ENCODE results near the gene TRIP12. TPM values are rescaled to one million over a fixed set of nuclear protein-coding genes. Genes with fewer than 3 reads are reported as not detected.

The TRIP12 gene
- total RNA-seq, 1 donor, result 210 TPM

DNA sequence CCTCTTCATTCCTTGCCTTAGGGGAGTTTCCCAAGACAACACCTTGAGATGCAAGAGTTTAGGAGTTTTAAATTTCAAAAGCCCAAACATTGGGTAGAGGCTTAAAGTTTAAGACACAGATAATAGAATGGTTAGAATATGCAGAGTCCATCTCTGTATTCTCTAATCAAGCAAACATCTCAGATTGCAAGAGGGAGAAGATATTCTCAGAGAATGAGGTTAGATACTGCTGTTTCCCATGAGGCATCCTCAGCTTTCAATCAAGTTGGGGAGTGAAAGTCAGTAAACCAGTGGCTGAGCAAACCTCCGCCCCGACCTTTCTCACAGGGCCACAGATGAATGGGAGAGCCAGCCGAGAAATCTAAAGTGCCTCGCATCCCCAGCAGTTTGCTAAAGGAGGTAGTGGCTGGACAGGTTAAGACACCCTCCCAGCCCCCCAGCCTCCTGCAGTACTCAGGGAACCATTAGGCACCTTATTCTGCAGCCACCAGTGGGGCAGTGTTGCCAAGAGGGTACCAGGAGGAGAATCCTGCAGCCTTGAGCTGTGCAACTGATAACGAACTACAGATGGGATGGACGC, 30.5 kb upstream of the TRIP12 start:
- DNase-seq (ENCODE audit: low read depth), result no peak
- no peak overlapping the region for H3K4me3 ChIP-seq (ENCODE audit: low read depth, low read length)
- TF ChIP-seq, protein P1, sequence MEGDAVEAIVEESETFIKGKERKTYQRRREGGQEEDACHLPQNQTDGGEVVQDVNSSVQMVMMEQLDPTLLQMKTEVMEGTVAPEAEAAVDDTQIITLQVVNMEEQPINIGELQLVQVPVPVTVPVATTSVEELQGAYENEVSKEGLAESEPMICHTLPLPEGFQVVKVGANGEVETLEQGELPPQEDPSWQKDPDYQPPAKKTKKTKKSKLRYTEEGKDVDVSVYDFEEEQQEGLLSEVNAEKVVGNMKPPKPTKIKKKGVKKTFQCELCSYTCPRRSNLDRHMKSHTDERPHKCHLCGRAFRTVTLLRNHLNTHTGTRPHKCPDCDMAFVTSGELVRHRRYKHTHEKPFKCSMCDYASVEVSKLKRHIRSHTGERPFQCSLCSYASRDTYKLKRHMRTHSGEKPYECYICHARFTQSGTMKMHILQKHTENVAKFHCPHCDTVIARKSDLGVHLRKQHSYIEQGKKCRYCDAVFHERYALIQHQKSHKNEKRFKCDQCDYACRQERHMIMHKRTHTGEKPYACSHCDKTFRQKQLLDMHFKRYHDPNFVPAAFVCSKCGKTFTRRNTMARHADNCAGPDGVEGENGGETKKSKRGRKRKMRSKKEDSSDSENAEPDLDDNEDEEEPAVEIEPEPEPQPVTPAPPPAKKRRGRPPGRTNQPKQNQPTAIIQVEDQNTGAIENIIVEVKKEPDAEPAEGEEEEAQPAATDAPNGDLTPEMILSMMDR (IDR thresholded peaks at IDR 0.05; ENCODE audit: insufficient read depth, low read length), result no peak

DNA sequence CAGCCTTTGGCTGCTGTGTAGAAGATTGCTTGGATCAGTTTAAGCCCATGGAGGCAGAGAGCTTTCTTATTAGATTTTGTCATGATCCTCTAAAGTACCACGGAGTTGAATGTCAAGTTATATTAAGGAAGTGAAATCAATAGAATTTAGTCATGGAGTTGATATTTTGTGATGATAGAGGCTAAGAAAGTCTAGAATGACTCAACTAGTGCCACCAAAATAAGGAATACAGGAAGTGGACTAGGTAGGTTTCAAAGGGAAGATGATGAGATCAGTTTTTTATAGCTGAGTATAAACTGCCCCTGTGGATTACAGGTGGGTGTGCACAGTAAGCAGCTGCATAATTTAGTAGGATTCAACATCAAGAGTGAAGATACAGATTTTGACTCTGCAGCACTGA, 25.7 kb upstream of the TRIP12 start:
- H3K4me3 ChIP-seq (ENCODE audit: low read depth, low read length), result no peak overlapping the region
- TF ChIP-seq, protein P1 (IDR thresholded peaks at IDR 0.05; ENCODE audit: insufficient read depth, low read length), result no peak
- DNase-seq (ENCODE audit: low read depth), result no peak

DNA sequence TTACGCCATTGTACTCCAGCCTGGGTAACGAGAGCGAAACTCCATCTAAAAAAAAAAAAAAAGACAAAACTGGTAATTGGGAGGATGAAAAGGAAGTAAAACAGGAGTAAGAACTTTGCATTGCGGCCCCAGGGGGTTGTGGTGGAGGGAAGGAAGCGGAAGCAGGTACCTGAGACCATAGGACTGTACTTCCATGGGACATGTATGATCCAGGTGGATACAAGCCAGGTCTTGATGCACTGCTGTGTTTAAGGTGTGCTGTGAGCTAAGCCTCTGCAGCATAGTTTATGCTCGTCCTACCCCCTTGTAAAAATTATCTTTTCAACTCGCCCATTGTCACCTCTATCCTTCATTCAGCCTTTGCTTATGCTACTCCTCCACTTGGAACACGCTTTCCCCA, 24.2 kb upstream of the TRIP12 start:
- no peak overlapping the region for H3K4me3 ChIP-seq (ENCODE audit: low read depth, low read length)
- TF ChIP-seq, protein P1 (IDR thresholded peaks at IDR 0.05; ENCODE audit: insufficient read depth, low read length), result no peak
- no peak for DNase-seq (ENCODE audit: low read depth)

DNA sequence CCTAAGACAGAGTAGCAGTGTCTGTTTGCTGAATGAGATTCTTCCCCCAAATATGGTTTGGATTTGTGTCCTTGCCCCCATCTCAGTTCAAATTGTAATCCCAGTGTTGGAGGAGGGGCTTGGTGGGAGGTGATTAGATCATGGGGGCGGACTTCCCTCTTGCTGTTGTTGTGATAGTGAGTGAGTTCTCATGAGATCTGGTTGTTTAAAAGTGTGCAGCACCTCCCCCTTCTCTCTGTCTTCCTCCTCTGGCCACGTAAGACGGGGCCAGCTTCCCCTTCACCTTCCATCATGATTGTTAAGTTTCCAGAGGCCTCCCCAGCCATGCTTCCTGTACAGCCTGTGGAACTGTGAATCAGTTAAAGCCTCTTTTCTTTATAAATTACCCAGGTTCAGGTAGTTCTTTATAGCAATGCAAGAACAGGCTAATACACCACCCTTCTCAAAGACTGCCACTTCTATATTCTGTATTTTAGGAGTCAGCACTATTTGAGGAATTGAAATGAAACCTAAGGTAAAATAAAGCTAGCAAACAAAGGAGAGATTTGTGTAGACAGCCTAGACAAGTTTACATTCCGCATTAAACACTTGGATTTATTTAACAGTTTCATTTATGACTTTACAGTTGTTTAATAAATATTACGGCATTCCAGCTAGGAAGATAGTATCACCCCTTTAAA, 22.1 kb upstream of the TRIP12 start:
- no peak for DNase-seq (ENCODE audit: low read depth)
- TF ChIP-seq, protein P1 (IDR thresholded peaks at IDR 0.05; ENCODE audit: insufficient read depth, low read length), result no peak
- no peak overlapping the region for H3K4me3 ChIP-seq (ENCODE audit: low read depth, low read length)

DNA sequence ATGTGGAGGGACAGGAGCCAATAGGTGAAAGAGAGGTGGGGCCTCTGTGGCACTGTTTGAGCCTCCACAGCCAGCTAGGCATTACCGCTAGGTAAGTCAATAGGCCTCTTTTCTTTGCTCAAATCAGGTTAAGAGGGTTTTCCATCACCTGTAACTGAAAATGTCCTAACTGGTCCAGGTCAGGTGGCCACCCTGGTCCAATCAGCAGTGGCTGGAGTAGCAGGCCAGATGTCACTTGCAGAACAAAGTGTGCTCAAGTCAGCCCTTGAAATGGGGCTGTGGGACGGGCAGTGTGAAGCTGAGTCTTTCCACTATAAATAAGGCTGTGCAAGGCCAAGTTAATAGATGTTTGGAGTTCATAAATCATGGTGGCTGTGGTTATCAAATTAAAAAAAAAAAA, 21.4 kb upstream of the TRIP12 start:
- H3K4me3 ChIP-seq (ENCODE audit: low read depth, low read length), result no peak overlapping the region
- no peak for DNase-seq (ENCODE audit: low read depth)
- TF ChIP-seq, protein P1 (IDR thresholded peaks at IDR 0.05; ENCODE audit: insufficient read depth, low read length), result no peak

DNA sequence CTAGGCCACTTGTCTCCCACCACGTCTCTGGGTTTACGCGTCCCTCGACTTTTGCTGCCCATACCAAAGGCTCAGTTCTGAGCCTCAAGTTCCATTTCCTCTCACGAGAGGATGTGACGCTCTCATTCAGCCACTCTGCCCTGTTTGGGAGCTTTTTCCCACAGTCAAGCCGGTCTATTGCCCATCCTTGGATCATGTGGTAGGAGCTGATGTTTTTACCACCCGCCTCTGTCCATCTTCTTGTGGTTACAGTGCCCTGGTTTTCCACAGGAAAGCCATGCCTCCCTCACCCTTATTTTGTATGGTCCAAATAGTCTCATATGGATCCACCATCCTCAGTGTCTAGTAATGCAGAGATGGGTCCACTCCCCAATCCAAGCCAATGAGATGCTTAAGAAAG, 20.9 kb upstream of the TRIP12 start:
- no peak for DNase-seq (ENCODE audit: low read depth)
- no peak overlapping the region for H3K4me3 ChIP-seq (ENCODE audit: low read depth, low read length)
- TF ChIP-seq, protein P1 (IDR thresholded peaks at IDR 0.05; ENCODE audit: insufficient read depth, low read length), result no peak
